ENCODE data around the gene HSPBAP1.

DNA sequence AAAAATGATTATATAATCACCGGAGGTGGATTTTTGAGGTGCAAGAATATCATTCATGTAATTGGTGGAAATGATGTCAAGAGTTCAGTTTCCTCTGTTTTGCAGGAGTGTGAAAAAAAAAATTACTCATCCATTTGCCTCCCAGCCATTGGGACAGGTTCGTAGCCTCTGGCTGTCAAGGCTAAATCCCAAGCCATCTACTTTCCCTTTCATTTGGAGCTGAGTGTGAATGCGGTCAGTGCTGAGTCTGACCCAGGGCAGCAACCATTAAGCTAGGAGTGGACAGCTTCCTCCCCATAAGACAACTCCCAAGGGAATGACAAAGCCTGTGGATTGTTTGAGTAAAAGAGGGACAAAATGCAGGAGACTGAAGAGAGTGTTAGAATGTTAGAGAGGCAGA is 79.4 kb downstream of the HSPBAP1 start:
- TF ChIP-seq POLR2A (IDR thresholded peaks at IDR 0.05; ENCODE audit: low read depth, low read length): no peak
- no peak for TF ChIP-seq POLR2AphosphoS5 (IDR thresholded peaks at IDR 0.05; ENCODE audit: low read depth, low read length)
- TF ChIP-seq TAF1 (IDR thresholded peaks at IDR 0.05; ENCODE audit: borderline replicate concordance, low read depth, low read length): no peak
